ENCODE measurements around the gene APOL6. TPM values are rescaled to one million over a fixed set of nuclear protein-coding genes. Genes with fewer than 3 reads are reported as not detected.

APOL6 gene
- total and polyA plus RNA-seq, 2 experiments from 2014 or later: 8.0 to 20.8 TPM

GRCh38 chr22:35624547-35624946 lies 23.7 kb upstream of the APOL6 start:
- peaks cover 17% of the 10 kb centered on the region for H3K4me1 ChIP-seq (ENCODE audit: insufficient read depth)
- no peak overlapping the region for H3K4me2 ChIP-seq (ENCODE audit: unreplicated experiment)
- no peaks in the 10 kb centered on the region for H3K9me2 ChIP-seq (ENCODE audit: insufficient read depth)
- in situ Hi-C loops (cut with MboI): loop anchor here (10.0 kb wide), 1 partner anchor 500 kb away; no protein-coding TSS in a partner anchor
- no peak overlapping the region for H3K9ac ChIP-seq
- H3K27me3 ChIP-seq (replicated peaks; ENCODE audit: insufficient read depth): no peaks in the 10 kb centered on the region
- WGBS, 2 experiments (ENCODE audit: low coverage in 1 of 2, low lambda C conversion rate in 2 of 2, missing lambda C conversion rate in 2 of 2): 86 to 92% methylated on average over 6 of the region's 6 CpGs
- no peaks in the 10 kb centered on the region for H3K79me2 ChIP-seq (ENCODE audit: insufficient read depth)
- H4K20me1 ChIP-seq (ENCODE audit: insufficient read depth): no peaks in the 10 kb centered on the region
- H3K36me3 ChIP-seq (ENCODE audit: low read depth): no peaks in the 10 kb centered on the region
- no peak overlapping the region for H3K27ac ChIP-seq
- TF ChIP-seq EZH2phosphoT487 (IDR thresholded peaks at IDR 0.05; ENCODE audit: insufficient read depth, low read depth) (no peak), EZH2 (IDR thresholded peaks at IDR 0.05; ENCODE audit: insufficient read depth, poor library complexity, severe bottlenecking) (no peak)
- peaks cover 28% of the 10 kb centered on the region for H3F3A ChIP-seq (ENCODE audit: insufficient read depth)
- no peak overlapping the region for H2AFZ ChIP-seq
- DNase-seq: no peak
- no peak overlapping the region for H3K4me3 ChIP-seq
- H3K9me3 ChIP-seq (ENCODE audit: low read depth): no peaks in the 10 kb centered on the region

GRCh38 chr22:35625763-35626432 lies 22.3 kb upstream of the APOL6 start:
- DNase-seq: peak; percentile 48
- in situ Hi-C loops (cut with MboI): loop anchor here (10.0 kb wide), 1 partner anchor 499 kb away; no protein-coding TSS in a partner anchor
- Histone ChIP-seq H4K20me1 (ENCODE audit: insufficient read depth) (no peaks in the 10 kb centered on the region), H3K36me3 (ENCODE audit: low read depth) (no peaks in the 10 kb centered on the region), H3F3A (ENCODE audit: insufficient read depth) (peaks cover 33% of the 10 kb centered on the region), H3K4me1 (ENCODE audit: insufficient read depth) (peaks cover 23% of the 10 kb centered on the region), H3K4me3 (no peak overlapping the region), H3K27ac (no peak overlapping the region), H3K27me3 (replicated peaks; ENCODE audit: insufficient read depth) (no peaks in the 10 kb centered on the region), H2AFZ (no peak overlapping the region), H3K9me3 (ENCODE audit: low read depth) (no peaks in the 10 kb centered on the region), H3K4me2 (ENCODE audit: unreplicated experiment) (no peak overlapping the region), H3K9ac (no peak overlapping the region), H3K9me2 (ENCODE audit: insufficient read depth) (no peaks in the 10 kb centered on the region), H3K79me2 (ENCODE audit: insufficient read depth) (no peaks in the 10 kb centered on the region)
- 56 to 58% methylated on average over 10 of the region's 10 CpGs for WGBS, 2 experiments (ENCODE audit: low coverage in 1 of 2, low lambda C conversion rate in 2 of 2, missing lambda C conversion rate in 2 of 2)
- no peak for TF ChIP-seq EZH2phosphoT487 (IDR thresholded peaks at IDR 0.05; ENCODE audit: insufficient read depth, low read depth)
- no peak for TF ChIP-seq EZH2 (IDR thresholded peaks at IDR 0.05; ENCODE audit: insufficient read depth, poor library complexity, severe bottlenecking)

- Histone ChIP-seq H3K79me2 (ENCODE audit: insufficient read depth) (no peaks in the 10 kb centered on the region), H4K20me1 (ENCODE audit: insufficient read depth) (no peaks in the 10 kb centered on the region), H3K9me2 (ENCODE audit: insufficient read depth) (no peaks in the 10 kb centered on the region), H3K36me3 (ENCODE audit: low read depth) (no peaks in the 10 kb centered on the region), H3K4me2 (ENCODE audit: unreplicated experiment) (peak overlapping the region; percentile 72), H3K27ac (peak overlapping the region; percentile 98), H3K27me3 (replicated peaks; ENCODE audit: insufficient read depth) (no peaks in the 10 kb centered on the region), H3K9ac (peak overlapping the region; percentile 90), H3K9me3 (ENCODE audit: low read depth) (no peaks in the 10 kb centered on the region), H3K4me1 (ENCODE audit: insufficient read depth) (peaks cover 23% of the 10 kb centered on the region), H3F3A (ENCODE audit: insufficient read depth) (peaks cover 39% of the 10 kb centered on the region), H3K4me3 (peak overlapping the region; percentile 75), H2AFZ (peak overlapping the region; percentile 77)
- TF ChIP-seq EZH2 (IDR thresholded peaks at IDR 0.05; ENCODE audit: insufficient read depth, poor library complexity, severe bottlenecking) (no peak), EZH2phosphoT487 (IDR thresholded peaks at IDR 0.05; ENCODE audit: insufficient read depth, low read depth) (no peak)
- in situ Hi-C loops (cut with MboI): loop anchor here (10.0 kb wide), 1 partner anchor 497 kb away; no protein-coding TSS in a partner anchor
- WGBS, 2 experiments (ENCODE audit: low coverage in 1 of 2, low lambda C conversion rate in 2 of 2, missing lambda C conversion rate in 2 of 2): 1 to 2% methylated on average over 18 to 19 of the region's 21 CpGs
- DNase-seq: peak; percentile 89
Observed at GRCh38 chr22:35627267-35628041, 20.8 kb upstream of the APOL6 start.

- in situ Hi-C loops (cut with MboI): loop anchor here (10.0 kb wide), 1 partner anchor 496 kb away; no protein-coding TSS in a partner anchor
- peaks cover 39% of the 10 kb centered on the region for H3F3A ChIP-seq (ENCODE audit: insufficient read depth)
- H3K9me2 ChIP-seq (ENCODE audit: insufficient read depth): no peaks in the 10 kb centered on the region
- H3K4me2 ChIP-seq (ENCODE audit: unreplicated experiment): peak overlapping the region; percentile 72
- H4K20me1 ChIP-seq (ENCODE audit: insufficient read depth): no peaks in the 10 kb centered on the region
- no peaks in the 10 kb centered on the region for H3K9me3 ChIP-seq (ENCODE audit: low read depth)
- H3K4me1 ChIP-seq (ENCODE audit: insufficient read depth): peaks cover 23% of the 10 kb centered on the region
- H2AFZ ChIP-seq: peak overlapping the region; percentile 5; the same call in 1 of the 2 replicates
- 90 to 98% methylated on average over 3 of the region's 3 CpGs for WGBS, 2 experiments (ENCODE audit: low coverage in 1 of 2, low lambda C conversion rate in 2 of 2, missing lambda C conversion rate in 2 of 2)
- no peaks in the 10 kb centered on the region for H3K36me3 ChIP-seq (ENCODE audit: low read depth)
- no peak for TF ChIP-seq EZH2phosphoT487 (IDR thresholded peaks at IDR 0.05; ENCODE audit: insufficient read depth, low read depth)
- no peak for TF ChIP-seq EZH2 (IDR thresholded peaks at IDR 0.05; ENCODE audit: insufficient read depth, poor library complexity, severe bottlenecking)
- no peaks in the 10 kb centered on the region for H3K27me3 ChIP-seq (replicated peaks; ENCODE audit: insufficient read depth)
- peak overlapping the region; percentile 90 for H3K9ac ChIP-seq
- H3K79me2 ChIP-seq (ENCODE audit: insufficient read depth): no peaks in the 10 kb centered on the region
- DNase-seq: no peak
- peak overlapping the region; percentile 25; the same call in 1 of the 2 replicates for H3K4me3 ChIP-seq
- peak overlapping the region; percentile 98 for H3K27ac ChIP-seq
Observed at GRCh38 chr22:35628732-35629131, 19.5 kb upstream of the APOL6 start.
